ENCODE data around the gene PRTN3. TPM values are rescaled to one million over a fixed set of nuclear protein-coding genes. Genes with fewer than 3 reads are reported as not detected.
A peak's percentile ranks its signal among the peaks of the same experiment; 100 is the strongest.

PRTN3 gene
- total RNA-seq, 1 donor from 2014 or later, result not detected

GRCh38 chr19:861756-862580 is 21.2 kb downstream of the PRTN3 start:
- DNase-seq (ENCODE audit: extremely low read depth, low read depth, low spot score), result no peak

DNA sequence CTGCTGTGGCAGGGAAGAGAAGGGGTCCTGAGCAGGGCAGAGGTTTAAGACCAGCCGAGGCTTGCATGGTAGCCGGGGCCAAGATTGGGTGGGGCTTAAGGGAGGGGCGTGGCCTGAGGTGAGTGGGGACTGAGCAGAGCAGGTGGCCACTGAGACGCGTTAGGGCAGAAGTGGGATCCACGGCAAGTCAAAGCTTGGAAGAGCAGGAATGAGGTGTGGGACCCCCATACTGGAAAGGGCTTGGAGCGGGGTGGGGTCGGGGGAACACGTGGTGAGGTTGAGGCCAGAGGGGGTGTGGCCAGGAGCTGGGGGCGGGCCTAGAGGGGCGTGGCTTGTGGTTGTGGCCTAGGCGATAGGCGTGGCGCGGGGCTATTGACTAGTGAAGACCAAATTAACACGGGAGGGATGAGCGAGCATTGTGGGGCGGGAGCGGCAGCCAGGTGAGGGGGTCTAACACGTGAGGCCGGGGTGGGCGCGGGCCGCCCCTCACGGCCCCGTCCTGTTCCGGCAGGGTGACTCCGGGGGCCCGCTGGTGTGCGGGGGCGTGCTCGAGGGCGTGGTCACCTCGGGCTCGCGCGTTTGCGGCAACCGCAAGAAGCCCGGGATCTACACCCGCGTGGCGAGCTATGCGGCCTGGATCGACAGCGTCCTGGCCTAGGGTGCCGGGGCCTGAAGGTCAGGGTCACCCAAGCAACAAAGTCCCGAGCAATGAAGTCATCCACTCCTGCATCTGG is 21.9 kb downstream of the PRTN3 start:
- DNase-seq (ENCODE audit: extremely low read depth, low read depth, low spot score), result no peak

DNA sequence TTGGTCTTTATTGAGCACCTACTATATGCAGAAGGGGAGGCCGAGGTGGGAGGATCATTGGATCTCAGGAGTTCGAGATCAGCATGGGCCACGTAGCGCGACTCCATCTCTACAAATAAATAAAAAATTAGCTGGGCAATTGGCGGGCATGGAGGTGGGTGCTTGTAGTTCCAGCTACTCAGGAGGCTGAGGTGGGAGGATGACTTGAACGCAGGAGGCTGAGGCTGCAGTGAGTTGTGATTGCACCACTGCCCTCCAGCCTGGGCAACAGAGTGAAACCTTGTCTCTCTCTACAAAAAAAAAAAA is 22.5 kb downstream of the PRTN3 start:
- no peak for DNase-seq (ENCODE audit: extremely low read depth, low read depth, low spot score)

- no peak for DNase-seq (ENCODE audit: extremely low read depth, low read depth, low spot score)
Observed at GRCh38 chr19:866769-867300, 26.0 kb downstream of the PRTN3 start.

- DNase-seq (ENCODE audit: extremely low read depth, low read depth, low spot score), result no peak
Observed at GRCh38 chr19:867301-867793, 26.5 kb downstream of the PRTN3 start.

GRCh38 chr19:867855-868457 is 27.2 kb downstream of the PRTN3 start:
- no peak for DNase-seq (ENCODE audit: extremely low read depth, low read depth, low spot score)

- DNase-seq (ENCODE audit: extremely low read depth, low read depth, low spot score), result no peak
Observed at GRCh38 chr19:868458-869244, 27.9 kb downstream of the PRTN3 start.

DNA sequence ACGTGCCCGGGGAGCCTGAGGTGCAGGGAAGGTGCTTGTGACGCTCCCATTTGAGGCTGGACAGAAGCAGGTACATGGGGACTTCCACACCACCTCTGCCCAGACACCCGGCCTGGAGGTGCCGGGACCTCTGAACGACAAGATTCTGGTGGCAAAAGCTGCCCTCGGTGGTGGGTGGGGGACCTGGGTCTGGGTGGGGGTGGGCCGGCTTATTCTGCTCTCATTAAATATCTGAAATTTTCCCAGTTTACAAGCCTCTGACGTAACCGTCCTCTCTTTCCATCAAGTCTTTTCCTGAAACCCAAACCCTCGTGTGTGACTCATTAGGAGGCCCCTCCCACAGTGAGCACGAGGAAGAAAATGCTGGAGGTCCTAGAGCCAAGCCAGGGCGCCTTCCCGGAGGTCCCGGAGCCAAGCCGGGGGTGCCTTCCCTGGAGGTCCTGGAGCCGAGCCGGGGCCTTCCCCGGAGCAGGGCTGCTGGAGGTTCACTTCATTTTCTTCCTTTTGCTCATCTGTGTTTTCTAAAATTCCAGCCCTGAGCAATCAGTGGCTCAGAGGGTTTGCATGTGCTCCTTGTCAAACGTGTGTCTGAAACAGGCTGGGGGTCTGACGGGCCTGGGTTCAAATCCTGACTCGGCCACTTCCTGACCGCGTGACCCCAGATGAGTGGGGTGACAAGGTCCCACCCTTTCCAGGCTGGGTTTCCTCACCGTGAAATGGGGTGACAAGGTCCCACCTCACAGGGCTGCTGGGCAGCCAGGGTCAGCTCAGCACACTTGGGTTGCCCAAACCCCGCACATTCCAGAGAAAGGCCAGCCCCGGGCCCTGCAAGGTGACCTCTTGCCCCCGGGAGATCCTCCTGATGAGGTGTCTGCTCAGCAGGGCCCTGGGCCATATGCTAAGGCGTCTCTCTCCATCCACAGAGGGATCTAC is 28.7 kb downstream of the PRTN3 start:
- peak; percentile 42 for DNase-seq (ENCODE audit: extremely low read depth, low read depth, low spot score)

- no peak for DNase-seq (ENCODE audit: extremely low read depth, low read depth, low spot score)
Observed at GRCh38 chr19:870314-870713, 29.5 kb downstream of the PRTN3 start.

DNA sequence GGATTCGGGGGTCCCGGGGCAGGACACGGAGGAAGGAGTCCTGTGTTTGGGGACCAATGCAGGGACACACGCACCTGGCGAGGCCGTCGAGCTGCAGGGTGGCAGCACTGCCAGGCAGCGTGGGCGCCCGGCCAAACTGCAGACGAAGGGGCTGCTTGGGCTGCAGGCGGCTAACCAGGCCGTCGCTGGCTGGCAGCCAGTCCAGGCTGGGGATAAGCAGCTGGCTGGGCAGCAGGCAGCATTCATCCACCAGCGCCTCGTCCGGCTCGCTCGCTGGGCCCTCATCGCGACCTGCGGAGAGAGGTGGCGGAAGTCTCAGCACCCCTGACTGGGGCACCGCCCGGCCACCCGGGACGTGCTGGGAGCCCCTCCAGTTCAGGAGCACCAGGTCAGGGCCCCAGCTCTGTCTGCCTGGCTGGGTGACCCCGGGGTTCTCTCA is 30.2 kb downstream of the PRTN3 start:
- no peak for DNase-seq (ENCODE audit: extremely low read depth, low read depth, low spot score)

- DNase-seq (ENCODE audit: extremely low read depth, low read depth, low spot score), result no peak
Observed at GRCh38 chr19:871446-872265, 30.9 kb downstream of the PRTN3 start.

- DNase-seq (ENCODE audit: extremely low read depth, low read depth, low spot score), result no peak
Observed at GRCh38 chr19:872266-872951, 31.6 kb downstream of the PRTN3 start.

GRCh38 chr19:873084-873483 is 32.3 kb downstream of the PRTN3 start:
- DNase-seq (ENCODE audit: extremely low read depth, low read depth, low spot score), result no peak

- DNase-seq (ENCODE audit: extremely low read depth, low read depth, low spot score), result no peak
Observed at GRCh38 chr19:873561-874041, 32.8 kb downstream of the PRTN3 start.

- no peak for DNase-seq (ENCODE audit: extremely low read depth, low read depth, low spot score)
Observed at GRCh38 chr19:875265-875879, 34.6 kb downstream of the PRTN3 start.

- no peak for DNase-seq (ENCODE audit: extremely low read depth, low read depth, low spot score)
Observed at GRCh38 chr19:876089-876488, 35.3 kb downstream of the PRTN3 start.

- DNase-seq (ENCODE audit: extremely low read depth, low read depth, low spot score), result no peak
Observed at GRCh38 chr19:876780-877314, 36.0 kb downstream of the PRTN3 start.
